Prostate gland (tissue), 2 donors: ENCODE data around the gene SBF1. TPM values are rescaled to one million over a fixed set of nuclear protein-coding genes. Genes with fewer than 3 reads are reported as not detected.
"Not testable (repeated sequence)": the region's sequence is repeated elsewhere in the genome, so short reads cannot be mapped to it uniquely, and the experiment has no call there.

Source experiments
- DNase-seq: peaks from one replicate; pipeline ENCODE4 v3.0.0-alpha.2; 2019; ENCODE audit warnings: low spot score
- H3K27ac ChIP-seq, 2 donors: fragments of 200-600 bp; sonication (generic); 2 replicates each; pipeline ENCODE4 v1.5.1; 2017 to 2019
- H3K27me3 ChIP-seq: fragments of 200-600 bp; sonication (generic); replicated peaks from 2 replicates; pipeline ENCODE4 v1.5.1; 2019; ENCODE audit not compliant: insufficient read depth
- H3K36me3 ChIP-seq, 2 donors: fragments of 200-600 bp; sonication (generic); 1 replicate in 1 of 2; 2 replicates in 1 of 2; pipeline versions ENCODE4 v1.5.1 to v1.8.1; 2017 to 2019
- H3K4me1 ChIP-seq: fragments of 200-600 bp; sonication (generic); replicated peaks from 2 replicates; pipeline ENCODE4 v1.5.1; 2019
- H3K4me3 ChIP-seq, 2 donors: fragments of 200-600 bp; sonication (generic); 2 replicates each; pipeline ENCODE4 v1.5.1; 2017 to 2019
- H3K9me3 ChIP-seq: fragments of 200-600 bp; sonication (generic); 2 replicates; pipeline ENCODE4 v1.5.1; 2017
- POLR2A ChIP-seq: fragments of 450-650 bp; IDR thresholded peaks from one replicate; pipeline ENCODE4 v1.6.1; 2016; ENCODE audit warnings: antibody characterized with exemption, mild to moderate bottlenecking
- POLR2AphosphoS5 ChIP-seq: sonication (generic); formaldehyde crosslinking; IDR thresholded peaks from one replicate; pipeline ENCODE4 v1.6.1; 2017; ENCODE audit warnings: antibody characterized with exemption
- WGBS: methylation state at CpG from one replicate; pipeline ENCODE4 v1.1.5; 2018; 5-methylcytosine and 5-hydroxymethylcytosine counted together
- intact Hi-C: fragments of 100-400 bp; cut with DNase I; formaldehyde crosslinking; loops from one replicate; pipeline ENCODE4 v1.14.2; 2022
- total RNA-seq, 2 donors: library from RNA; depleted of rRNA; stranded (reverse); fragments of >200 nt; gene quantifications; one replicate each; pipeline ENCODE4 v1.1.0, GENCODE V29; 2016
- TF ChIP-seq, protein P1 (sequence below), 4 experiments: fragments of 200-600 bp in 2 of 4; fragments of 450-650 bp in 2 of 4; sonication (generic) in 2 of 4; IDR thresholded peaks; 1 replicate in 3 of 4; 2 replicates in 1 of 4; pipeline ENCODE4 v1.5.1; 2016 to 2019; ENCODE audit warnings: antibody characterized with exemption in 4 of 4, mild to moderate bottlenecking in 2 of 4, moderate library complexity in 2 of 4

SBF1 gene
- total RNA-seq, 2 donors from 2014 or later, result 44.9 to 144 TPM

DNA sequence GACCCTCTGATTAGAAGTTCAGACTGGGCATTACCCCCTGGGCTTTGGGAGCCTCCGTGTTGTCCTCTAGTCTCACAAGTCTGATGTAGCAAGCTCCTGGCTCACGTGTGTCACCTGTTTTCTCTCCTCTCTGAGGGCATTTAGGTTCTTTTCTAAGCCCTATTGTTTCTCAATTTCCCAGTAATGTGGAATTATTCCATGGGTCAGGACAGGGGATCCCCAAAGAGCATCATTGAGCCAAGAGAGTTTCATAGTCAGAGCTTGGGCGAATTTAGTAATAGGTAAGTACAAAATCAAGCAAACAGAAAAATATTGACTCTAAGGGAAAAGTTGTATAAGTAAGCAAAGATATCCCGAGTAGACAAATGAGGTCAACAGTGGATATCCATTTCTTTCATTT is 74.4 kb downstream of the SBF1 start:
- H3K4me3 ChIP-seq, result no peak overlapping the region
- 74% methylated on average over 4 of the region's 4 CpGs for WGBS
- H3K4me1 ChIP-seq, result no peaks in the 10 kb centered on the region
- no peak overlapping the region for H3K27ac ChIP-seq
- TF ChIP-seq POLR2A, result no peak
- no peak for DNase-seq
- no peaks in the 10 kb centered on the region for H3K36me3 ChIP-seq
- intact Hi-C loops, result no loop called here
- no peaks in the 10 kb centered on the region for H3K9me3 ChIP-seq
- H3K27me3 ChIP-seq, result no peaks in the 10 kb centered on the region

DNA sequence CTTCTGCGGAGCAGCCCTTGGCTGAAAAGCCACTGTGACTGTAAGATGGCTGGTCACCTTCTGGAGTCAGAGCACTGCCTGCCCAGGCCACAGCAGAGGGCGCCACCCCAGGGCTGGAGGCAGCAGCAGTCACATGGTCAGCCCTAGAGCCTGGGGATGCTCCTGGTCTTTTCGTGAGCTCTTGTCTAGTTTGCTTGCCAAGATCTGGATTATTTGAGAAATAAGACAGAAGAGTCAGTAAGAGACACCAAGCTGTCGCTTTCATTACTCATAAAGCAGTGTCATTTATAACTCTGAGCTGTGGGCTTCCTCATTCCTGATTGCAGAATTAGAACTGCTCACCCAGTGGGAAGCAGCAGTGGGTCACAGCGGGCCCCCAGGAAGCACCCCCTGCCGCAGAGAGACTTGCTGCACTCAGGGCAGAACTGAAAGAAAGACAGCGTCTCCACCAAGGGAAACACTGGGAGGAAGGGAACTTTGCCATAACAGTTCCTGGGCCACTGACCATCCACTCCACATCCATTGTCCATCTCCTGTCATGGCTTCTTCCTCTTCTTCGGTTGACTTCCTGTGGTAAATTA is 75.0 kb downstream of the SBF1 start:
- Histone ChIP-seq H3K36me3 (no peaks in the 10 kb centered on the region), H3K9me3 (no peaks in the 10 kb centered on the region), H3K4me3 (no peak overlapping the region), H3K27me3 (no peaks in the 10 kb centered on the region), H3K4me1 (no peaks in the 10 kb centered on the region), H3K27ac (peak overlapping the region in 1 of 2 donors; percentile 20)
- DNase-seq, result no peak
- WGBS, result 69% methylated on average over 8 of the region's 8 CpGs
- intact Hi-C loops, result no loop called here
- TF ChIP-seq, protein P1, sequence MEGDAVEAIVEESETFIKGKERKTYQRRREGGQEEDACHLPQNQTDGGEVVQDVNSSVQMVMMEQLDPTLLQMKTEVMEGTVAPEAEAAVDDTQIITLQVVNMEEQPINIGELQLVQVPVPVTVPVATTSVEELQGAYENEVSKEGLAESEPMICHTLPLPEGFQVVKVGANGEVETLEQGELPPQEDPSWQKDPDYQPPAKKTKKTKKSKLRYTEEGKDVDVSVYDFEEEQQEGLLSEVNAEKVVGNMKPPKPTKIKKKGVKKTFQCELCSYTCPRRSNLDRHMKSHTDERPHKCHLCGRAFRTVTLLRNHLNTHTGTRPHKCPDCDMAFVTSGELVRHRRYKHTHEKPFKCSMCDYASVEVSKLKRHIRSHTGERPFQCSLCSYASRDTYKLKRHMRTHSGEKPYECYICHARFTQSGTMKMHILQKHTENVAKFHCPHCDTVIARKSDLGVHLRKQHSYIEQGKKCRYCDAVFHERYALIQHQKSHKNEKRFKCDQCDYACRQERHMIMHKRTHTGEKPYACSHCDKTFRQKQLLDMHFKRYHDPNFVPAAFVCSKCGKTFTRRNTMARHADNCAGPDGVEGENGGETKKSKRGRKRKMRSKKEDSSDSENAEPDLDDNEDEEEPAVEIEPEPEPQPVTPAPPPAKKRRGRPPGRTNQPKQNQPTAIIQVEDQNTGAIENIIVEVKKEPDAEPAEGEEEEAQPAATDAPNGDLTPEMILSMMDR (IDR thresholded peaks at IDR 0.05), result peak in 1 of 4 experiments; percentile 43
- TF ChIP-seq POLR2A, result no peak

- intact Hi-C loops, result no loop called here
- TF ChIP-seq POLR2AphosphoS5 (no peak), POLR2A (no peak)
- TF ChIP-seq, protein P1 (IDR thresholded peaks at IDR 0.05), result no peak
- Histone ChIP-seq H3K9me3 (no peaks in the 10 kb centered on the region), H3K4me1 (no peaks in the 10 kb centered on the region), H3K27me3 (no peaks in the 10 kb centered on the region), H3K36me3 (no peaks in the 10 kb centered on the region), H3K27ac (peak overlapping the region in 1 of 2 donors; percentile 42), H3K4me3 (no peak overlapping the region)
- DNase-seq, result no peak
- WGBS, result 71% methylated on average over 15 of the region's 15 CpGs
Observed at GRCh38 chr22:50398831-50399648, 75.8 kb downstream of the SBF1 start.

- H3K9me3 ChIP-seq, H3K27me3 ChIP-seq, H3K4me3 ChIP-seq, H3K27ac ChIP-seq, intact Hi-C loops, H3K36me3 ChIP-seq, DNase-seq, H3K4me1 ChIP-seq: not testable (repeated sequence)
- 73% methylated on average over 4 of the region's 4 CpGs for WGBS
Observed at GRCh38 chr22:50397371-50398060, 77.3 kb downstream of the SBF1 start.

GRCh38 chr22:50396751-50397370 is 78.0 kb downstream of the SBF1 start:
- Histone ChIP-seq H3K9me3 (no peaks in the 10 kb centered on the region), H3K27ac (no peak overlapping the region), H3K4me3 (no peak overlapping the region), H3K27me3 (no peaks in the 10 kb centered on the region), H3K4me1 (no peaks in the 10 kb centered on the region), H3K36me3 (no peaks in the 10 kb centered on the region)
- 49% methylated on average over 6 of the region's 6 CpGs for WGBS
- TF ChIP-seq, protein P1 (IDR thresholded peaks at IDR 0.05), result no peak
- TF ChIP-seq POLR2AphosphoS5 (no peak), POLR2A (no peak)
- intact Hi-C loops, result no loop called here
- no peak for DNase-seq

Other genes with a start within 250 kb of the SBF1 start
- gene TUBGCP6, start 230.0 kb downstream of the SBF1 start, total RNA-seq, result 100 to 1,000 TPM in 1 of 2 donors, 10 to 100 TPM in 1; 56.3 to 117 TPM
- gene HDAC10, start 223.8 kb downstream of the SBF1 start, total RNA-seq, result 10 to 100 TPM; 36.9 to 41.3 TPM
- gene MAPK12, start 213.4 kb downstream of the SBF1 start, total RNA-seq, result 10 to 100 TPM in 1 of 2 donors, 1 to 10 TPM in 1; 8.4 to 18.0 TPM
- 10 to 100 TPM; 11.4 to 14.1 TPM for gene MAPK11, start 204.7 kb downstream of the SBF1 start, total RNA-seq
- gene PLXNB2, start 167.4 kb downstream of the SBF1 start, total RNA-seq, result 100 to 1,000 TPM; 259 to 309 TPM
- gene DENND6B, start 148.0 kb downstream of the SBF1 start, total RNA-seq, result 10 to 100 TPM in 1 of 2 donors, 1 to 10 TPM in 1; 9.6 to 19.6 TPM
- 100 to 1,000 TPM in 1 of 2 donors, 10 to 100 TPM in 1; 80.6 to 107 TPM for gene PPP6R2, start 131.7 kb downstream of the SBF1 start, total RNA-seq
- gene ADM2, start 6.5 kb upstream of the SBF1 start, total RNA-seq, result 1 to 10 TPM; 7.3 to 7.9 TPM
- gene MIOX, start 11.8 kb upstream of the SBF1 start, total RNA-seq, result not detected
- gene LMF2, start 32.7 kb upstream of the SBF1 start, total RNA-seq, result 10 to 100 TPM; 76.6 to 94.3 TPM
- gene NCAPH2, start 33.2 kb upstream of the SBF1 start, total RNA-seq, result 10 to 100 TPM; 43.7 to 59.6 TPM
- gene SCO2, start 50.6 kb upstream of the SBF1 start, total RNA-seq, result 1 to 10 TPM; 1.5 to 8.3 TPM
- 10 to 100 TPM; 35.8 to 42.8 TPM for gene TYMP, start 55.0 kb upstream of the SBF1 start, total RNA-seq
- under 1 TPM in 1 of 2 donors, not detected in 1; 0.62 TPM for gene KLHDC7B, start 70.9 kb upstream of the SBF1 start, total RNA-seq
- gene SYCE3, start 87.9 kb upstream of the SBF1 start, total RNA-seq, result 10 to 100 TPM in 1 of 2 donors, not detected in 1; 10.2 TPM
- 10 to 100 TPM; 13.1 to 31.4 TPM for gene CPT1B, start 103.4 kb upstream of the SBF1 start, total RNA-seq
- gene CHKB, start 107.8 kb upstream of the SBF1 start, total RNA-seq, result 100 to 1,000 TPM in 1 of 2 donors, 10 to 100 TPM in 1; 52.1 to 112 TPM
- gene MAPK8IP2, start 125.8 kb upstream of the SBF1 start, total RNA-seq, result 10 to 100 TPM in 1 of 2 donors, 1 to 10 TPM in 1; 5.1 to 23.6 TPM
- 10 to 100 TPM; 60.7 to 81.7 TPM for gene ARSA, start 153.1 kb upstream of the SBF1 start, total RNA-seq
- 10 to 100 TPM in 1 of 2 donors, 1 to 10 TPM in 1; 9.1 to 18.3 TPM for gene SHANK3, start 197.8 kb upstream of the SBF1 start, total RNA-seq